IPS-NIHi11 (cell line): Measurements from ENCODE around the gene SPTBN2.
A peak's percentile ranks its signal among the peaks of the same experiment; 100 is the strongest.

Experiments
- DNase-seq: peaks from one replicate; pipeline ENCODE4 v3.0.0; 2012; ENCODE audit warnings: mixed read lengths, low spot score

The SPTBN2 gene

GRCh38 chr11:66728693-66729385, at the start of gene SPTBN2:
Gene SPTBN2, minus strand, starts transcription at chr11:66729216. Its CDS starts 7,976 bp downstream, at chr11:66721240.
- peak; percentile 57 for DNase-seq

GRCh38 chr11:66768818-66769217, 39.8 kb upstream of the SPTBN2 start:
- DNase-seq = no peak

GRCh38 chr11:66768088-66768521, 39.1 kb upstream of the SPTBN2 start:
- DNase-seq = no peak

GRCh38 chr11:66767666-66768065, 38.6 kb upstream of the SPTBN2 start:
- DNase-seq = no peak

GRCh38 chr11:66766681-66767080, 37.7 kb upstream of the SPTBN2 start:
- no peak for DNase-seq

- DNase-seq = no peak
These were observed 33.1 kb upstream of the SPTBN2 start for GRCh38 chr11:66762088-66762487.

GRCh38 chr11:66752148-66752547, 23.1 kb upstream of the SPTBN2 start:
- no peak for DNase-seq

- DNase-seq = no peak
These were observed 20.1 kb upstream of the SPTBN2 start for GRCh38 chr11:66749091-66749490.

GRCh38 chr11:66747480-66747879, 18.5 kb upstream of the SPTBN2 start:
- no peak for DNase-seq

GRCh38 chr11:66745356-66746235, 16.6 kb upstream of the SPTBN2 start:
- no peak for DNase-seq

- DNase-seq = peak; percentile 98
These were observed 15.7 kb upstream of the SPTBN2 start for GRCh38 chr11:66744485-66745355.

GRCh38 chr11:66743271-66743968, 14.4 kb upstream of the SPTBN2 start:
- DNase-seq = no peak

- no peak for DNase-seq
These were observed 12.1 kb upstream of the SPTBN2 start for GRCh38 chr11:66741153-66741552.

GRCh38 chr11:66739983-66740382, 11.0 kb upstream of the SPTBN2 start:
- DNase-seq = no peak

GRCh38 chr11:66734215-66734614, 5.2 kb upstream of the SPTBN2 start:
- no peak for DNase-seq

GRCh38 chr11:66729447-66729846, 431 bp upstream of the SPTBN2 start:
- no peak for DNase-seq

GRCh38 chr11:66728038-66728692, 851 bp downstream of the SPTBN2 start:
- peak; percentile 83 for DNase-seq

- peak; percentile 71 for DNase-seq
These were observed 1.6 kb downstream of the SPTBN2 start for GRCh38 chr11:66727282-66728037.

GRCh38 chr11:66725647-66726046, 3.4 kb downstream of the SPTBN2 start:
- no peak for DNase-seq

GRCh38 chr11:66725114-66725513, 3.9 kb downstream of the SPTBN2 start:
- DNase-seq = no peak
